Endothelial cell of umbilical vein (primary cell): ENCODE measurements around the gene RBM4B.

Experiments
- CTCF ChIP-seq, 2 donors: IDR thresholded peaks; 1 replicate in 1 of 2; 2 replicates in 1 of 2; pipeline ENCODE4 v1.5.1; 2011; ENCODE audit warnings: low read length in 2 of 2, mild to moderate bottlenecking in 2 of 2, moderate library complexity in 2 of 2, control low read depth in 1 of 2, inconsistent platforms in 1 of 2, low read depth in 1 of 2; ENCODE audit not compliant: insufficient read depth in 1 of 2; ENCODE audit errors: extremely low read depth in 1 of 2
- POLR2AphosphoS5 ChIP-seq: IDR thresholded peaks from 2 replicates; pipeline ENCODE4 v1.6.1; 2012; ENCODE audit warnings: low read depth, mild to moderate bottlenecking, control low read depth, low read length, moderate library complexity; ENCODE audit not compliant: insufficient read depth

GRCh38 chr11:66694732-66695207 lies 17.1 kb upstream of the RBM4B start:
- TF ChIP-seq CTCF (IDR thresholded peaks at IDR 0.05; ENCODE audit: extremely low read depth in 1 of 2, insufficient read depth in 1 of 2, low read depth in 1 of 2, low read length in 2 of 2): peak; percentile 95 to 99
- TF ChIP-seq POLR2AphosphoS5: peak; percentile 57
